Heart left ventricle (tissue), 16 donors: ENCODE measurements around the gene ZBTB7C. TPM values are rescaled to one million over a fixed set of nuclear protein-coding genes. Genes with fewer than 3 reads are reported as not detected.
A peak's percentile ranks its signal among the peaks of the same experiment; 100 is the strongest.

Experiments
- ATAC-seq, 4 donors: fragments of 200-7000 bp; cut with Tn5 transposase; one replicate each; pipeline ENCODE4 v1.9.1; 2020 to 2022; ENCODE audit warnings: moderate library complexity in 4 of 4, mild to moderate bottlenecking in 3 of 4, moderate number of reproducible peaks in 1 of 4
- DNase-seq, 5 donors: peaks; one replicate each; pipeline ENCODE4 v3.0.0-alpha.2; 2020
- H3K27ac ChIP-seq, 12 donors: fragments of 200-600 bp; sonication (generic) in 4 of 12; one replicate each; pipeline versions ENCODE4 v1.5.0 to v1.8.0; 2016 to 2022; ENCODE audit warnings: mild to moderate bottlenecking in 2 of 12
- H3K27me3 ChIP-seq, 9 donors: fragments of 200-600 bp; sonication (generic) in 2 of 9; one replicate each; pipeline versions ENCODE4 v1.5.1 to v1.8.0; 2016 to 2022; ENCODE audit warnings: mild to moderate bottlenecking in 3 of 9
- H3K36me3 ChIP-seq, 9 donors: fragments of 200-600 bp; sonication (generic) in 2 of 9; one replicate each; pipeline versions ENCODE4 v1.5.0 to v1.8.0; 2018 to 2022; ENCODE audit warnings: mild to moderate bottlenecking in 2 of 9
- H3K4me1 ChIP-seq, 12 donors: fragments of 200-600 bp; sonication (generic) in 4 of 12; one replicate each; pipeline versions ENCODE4 v1.5.0 to v1.8.0; 2016 to 2022; ENCODE audit warnings: mild to moderate bottlenecking in 3 of 12
- H3K4me3 ChIP-seq, 12 donors: fragments of 200-600 bp; sonication (generic) in 4 of 12; one replicate each; pipeline versions ENCODE4 v1.5.0 to v1.8.0; 2017 to 2022; ENCODE audit warnings: mild to moderate bottlenecking in 9 of 12, moderate library complexity in 4 of 12
- H3K9me3 ChIP-seq, 12 donors: fragments of 200-600 bp; sonication (generic) in 4 of 12; one replicate each; pipeline versions ENCODE4 v1.5.0 to v1.8.0; 2016 to 2022; ENCODE audit warnings: mild to moderate bottlenecking in 1 of 12
- CTCF ChIP-seq, 12 donors: fragments of 200-600 bp; sonication (generic) in 4 of 12; IDR thresholded peaks; one replicate each; pipeline versions ENCODE4 v1.5.0 to v1.8.0; 2018 to 2022; ENCODE audit warnings: antibody characterized with exemption in 12 of 12, mild to moderate bottlenecking in 5 of 12
- POLR2A ChIP-seq, 2 donors: fragments of 450-650 bp; IDR thresholded peaks; one replicate each; pipeline ENCODE4 v1.6.1; 2017; ENCODE audit warnings: antibody characterized with exemption in 2 of 2, mild to moderate bottlenecking in 2 of 2, moderate library complexity in 2 of 2
- WGBS, 4 donors: extraction: QIAGEN DNeasy Blood & Tissue Kit in 2 of 4; methylation state at CpG; one replicate each; pipeline versions ENCODE4 v1.1.5 to v1.1.7; 2013 to 2018; 5-methylcytosine and 5-hydroxymethylcytosine counted together
- intact Hi-C, 10 donors: fragments of 100-400 bp; cut with DNase I; formaldehyde crosslinking; loops; one replicate each; pipeline versions ENCODE4 v1.11.1 to v1.14.2; 2022
- polyA plus RNA-seq, 2 donors: library from polyadenylated mRNA; stranded (reverse); fragments of 200-250 nt; gene quantifications; one replicate each; pipeline ENCODE4 v1.2.3, GENCODE V29; 2013
- total RNA-seq, 9 donors: library from RNA; depleted of rRNA in 2 of 9; stranded (reverse); fragments of >200 nt in 2 of 9; fragmentation: NEBNext Ultra II Directional in 3 of 9; extraction: Animal tissue kit (Norgen Biotek cat#: 25700) in 3 of 9; gene quantifications; one replicate each; pipeline versions ENCODE4 v1.1.0 to v1.2.4, GENCODE V29; 2016 to 2023
- donor health status: ischemic (EF 13 %, LVEDD 7.1; RV severe dilation, severe dysfunction).
- donor health status: healthy with polysubstance abuse.
- donor health status: DM: no; HTN: yes; CAD: no.
- donor health status: DM: no; HTN: no; CAD: no.
- donor health status: ischemic (EF 25% LVEDD 6.9; RV normal size, moderate dysfunction).
- donor health status: ischemic (EF 25% LVEDD 5.7; RV mildly dilated, moderate dysfunction).
- donor health status: healthy.
- donor health status: DM: yes; HTN: yes; CAD: no.
- donor health status: ischemic (EF 35%, LVEDD 5.7; RV mildly dilated, moderate dysfunction).
- donor health status: nonischemic (EF 11% LVEDD 7.7; RV severe dilation, severe dysfunction).
- donor health status: DM: yes; HTN: yes; CAD: no.
- donor health status: PGD.
- donor health status: ischemic (EF 29% LVEDD 5.4; RV normal size, mild dysfunction).
- donor health status: nonischemic (EF 23%, LVEDD 6.1; RV moderate dilation, normal function).

ZBTB7C gene
- total and polyA plus RNA-seq, 11 donors, result 0.68 to 7.5 (median 2.3) TPM

GRCh38 chr18:48336332-48336731 lies 72.9 kb downstream of the ZBTB7C start:
- intact Hi-C loops, result loop anchor here in 2 of 10 donors (10.0 kb wide), 2 partner anchors 108 to 302 kb away; no protein-coding TSS in a partner anchor
- 69 to 81% (median 72%) methylated on average over 8 of the region's 8 CpGs for WGBS, 4 donors
- Histone ChIP-seq H3K27me3 (no peaks in the 10 kb centered on the region), H3K4me3 (no peak overlapping the region), H3K36me3 (no peaks in the 10 kb centered on the region), H3K4me1 (peaks cover 0 to 16% (median 0%) of the 10 kb centered on the region in 12 donors), H3K27ac (no peak overlapping the region), H3K9me3 (no peaks in the 10 kb centered on the region)
- ATAC-seq (peak in 1 of 4 donors; percentile 25), DNase-seq (no peak)
- TF ChIP-seq CTCF (IDR thresholded peaks at IDR 0.05), result peak in 4 of 12 donors; percentile 11 to 19 (median 14)
- TF ChIP-seq POLR2A (IDR thresholded peaks at IDR 0.05), result no peak

DNA sequence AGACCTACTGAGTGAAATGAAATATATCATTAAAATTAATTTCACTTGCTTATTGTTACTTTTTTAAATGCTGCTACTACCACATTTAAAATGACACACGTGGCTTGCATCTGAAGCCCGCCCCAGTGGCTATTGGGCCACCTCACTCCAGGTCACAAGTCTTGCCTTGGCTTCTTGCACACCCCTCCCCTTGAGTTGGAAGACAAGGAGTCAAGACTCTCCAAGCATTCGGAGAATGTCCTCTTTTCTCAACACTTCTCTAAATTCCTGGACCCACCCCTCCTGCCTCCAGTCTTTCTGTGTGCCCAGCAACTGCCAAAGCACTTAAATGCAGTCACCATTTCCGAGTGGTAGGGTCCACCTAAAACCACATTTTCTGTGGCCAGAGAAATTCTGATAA lies 73.4 kb downstream of the ZBTB7C start:
- no peaks in the 10 kb centered on the region for H3K36me3 ChIP-seq
- no peak for ATAC-seq

DNA sequence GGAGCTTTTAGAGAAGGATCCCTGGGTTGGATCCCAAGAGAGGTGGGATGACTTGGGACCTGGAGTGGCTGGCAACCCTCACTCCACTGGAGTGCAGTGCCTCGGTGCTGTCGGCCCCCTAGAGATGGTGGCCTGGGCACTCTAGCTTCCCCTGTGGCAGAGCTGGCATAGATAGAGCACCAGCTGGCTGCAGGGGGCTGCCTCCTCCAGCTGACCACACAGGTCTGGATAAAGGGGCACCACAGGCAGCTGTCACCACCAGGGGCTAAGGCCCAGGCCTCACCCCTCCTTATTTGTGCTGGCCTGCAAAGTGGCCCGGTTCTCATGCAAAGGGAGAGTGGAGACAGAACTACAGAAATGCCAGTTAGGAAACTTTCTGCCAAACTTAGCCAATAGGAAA lies 74.3 kb downstream of the ZBTB7C start:
- Histone ChIP-seq H3K36me3 (no peaks in the 10 kb centered on the region), H3K27me3 (no peaks in the 10 kb centered on the region), H3K4me1 (peaks cover 0 to 16% (median 0%) of the 10 kb centered on the region in 12 donors), H3K9me3 (no peaks in the 10 kb centered on the region), H3K27ac (no peak overlapping the region), H3K4me3 (no peak overlapping the region)
- TF ChIP-seq CTCF (IDR thresholded peaks at IDR 0.05), result no peak
- no peak for TF ChIP-seq POLR2A (IDR thresholded peaks at IDR 0.05)
- ATAC-seq (no peak), DNase-seq (no peak)
- intact Hi-C loops, result loop anchor here in 2 of 10 donors (5.0 to 10.0 kb wide), 3 partner anchors 98 to 300 kb away; no protein-coding TSS in a partner anchor
- 86 to 94% (median 93%) methylated on average over 3 of the region's 3 CpGs for WGBS, 4 donors

More for the DNA sequence above, 73.4 kb downstream of the ZBTB7C start:
- intact Hi-C loops, result loop anchor here in 2 of 10 donors (10.0 kb wide), 2 partner anchors 109 to 301 kb away; no protein-coding TSS in a partner anchor
- H3K27me3 ChIP-seq, result no peaks in the 10 kb centered on the region
- 78 to 86% (median 83%) methylated on average over 4 of the region's 4 CpGs for WGBS, 4 donors
- no peaks in the 10 kb centered on the region for H3K9me3 ChIP-seq
- no peak for DNase-seq
- TF ChIP-seq CTCF (IDR thresholded peaks at IDR 0.05), result no peak
- no peak for TF ChIP-seq POLR2A (IDR thresholded peaks at IDR 0.05)
- peaks cover 0 to 12% (median 0%) of the 10 kb centered on the region in 12 donors for H3K4me1 ChIP-seq
- no peak overlapping the region for H3K4me3 ChIP-seq
- no peak overlapping the region for H3K27ac ChIP-seq

- intact Hi-C loops, result loop anchor here in 2 of 10 donors (5.0 to 10.0 kb wide), 3 partner anchors 96 to 299 kb away; no protein-coding TSS in a partner anchor
- DNase-seq (no peak), ATAC-seq (peak in 1 of 4 donors; percentile 38)
- Histone ChIP-seq H3K27ac (no peak overlapping the region), H3K4me1 (peaks cover 0 to 16% (median 0%) of the 10 kb centered on the region in 12 donors), H3K27me3 (no peaks in the 10 kb centered on the region), H3K36me3 (no peaks in the 10 kb centered on the region), H3K4me3 (no peak overlapping the region), H3K9me3 (no peaks in the 10 kb centered on the region)
- WGBS, 4 donors, result 43 to 60% (median 50%) methylated on average over 3 to 4 of the region's 4 CpGs
- TF ChIP-seq POLR2A (IDR thresholded peaks at IDR 0.05), result no peak
- TF ChIP-seq CTCF (IDR thresholded peaks at IDR 0.05), result no peak
These were observed 75.6 kb downstream of the ZBTB7C start for GRCh38 chr18:48333563-48333962.
